Lung microvascular endothelial cell (primary cell): ENCODE results near the gene PRKN. TPM values are rescaled to one million over a fixed set of nuclear protein-coding genes. Genes with fewer than 3 reads are reported as not detected.
"Not testable (repeated sequence)": the region's sequence is repeated elsewhere in the genome, so short reads cannot be mapped to it uniquely, and the experiment has no call there.

Experiments used
- DNase-seq, 2 donors: peaks; one replicate each; pipeline versions ENCODE4 v3.0.0 to v3.0.0-alpha.2; 2010; ENCODE audit warnings: low read depth in 2 of 2
- total RNA-seq: library from RNA; depleted of rRNA; stranded (reverse); fragments of >200 nt; gene quantifications from 2 replicates; pipeline ENCODE4 v1.2.1, GENCODE V29; 2014

The PRKN gene
- total RNA-seq, 1 donor from 2014 or later = 0.40 TPM

- DNase-seq = no peak
Observed at GRCh38 chr6:161853657-161854056, 873.9 kb downstream of the PRKN start.

- not testable (repeated sequence) for DNase-seq
Observed at GRCh38 chr6:161851486-161851885, 876.1 kb downstream of the PRKN start.

- no peak for DNase-seq
Observed at GRCh38 chr6:161850562-161850961, 877.0 kb downstream of the PRKN start.

- no peak for DNase-seq
Observed at GRCh38 chr6:161847628-161848027, 879.9 kb downstream of the PRKN start.

- no peak for DNase-seq
Observed at GRCh38 chr6:161844804-161845203, 882.8 kb downstream of the PRKN start.

GRCh38 chr6:161843066-161843465 is 884.5 kb downstream of the PRKN start:
- no peak for DNase-seq

GRCh38 chr6:161840380-161840779 is 887.2 kb downstream of the PRKN start:
- no peak for DNase-seq

- DNase-seq = no peak
Observed at GRCh38 chr6:161838306-161839035, 889.1 kb downstream of the PRKN start.

GRCh38 chr6:161837854-161838253 is 889.7 kb downstream of the PRKN start:
- no peak for DNase-seq

GRCh38 chr6:161837449-161837735 is 890.2 kb downstream of the PRKN start:
- DNase-seq = no peak

- DNase-seq = no peak
Observed at GRCh38 chr6:161836643-161837448, 890.7 kb downstream of the PRKN start.

- no peak for DNase-seq
Observed at GRCh38 chr6:161835500-161836215, 891.9 kb downstream of the PRKN start.

- no peak for DNase-seq
Observed at GRCh38 chr6:161834426-161834825, 893.1 kb downstream of the PRKN start.

- no peak for DNase-seq
Observed at GRCh38 chr6:161833099-161833860, 894.3 kb downstream of the PRKN start.

GRCh38 chr6:161832622-161833021 is 894.9 kb downstream of the PRKN start:
- no peak for DNase-seq

GRCh38 chr6:161830866-161831616 is 896.5 kb downstream of the PRKN start:
- DNase-seq = no peak

- no peak for DNase-seq
Observed at GRCh38 chr6:161829291-161829729, 898.3 kb downstream of the PRKN start.

GRCh38 chr6:161828355-161828754 is 899.2 kb downstream of the PRKN start:
- no peak for DNase-seq

GRCh38 chr6:161826512-161826911 is 901.1 kb downstream of the PRKN start:
- DNase-seq = no peak

- not testable (repeated sequence) for DNase-seq
Observed at GRCh38 chr6:161822204-161822603, 905.4 kb downstream of the PRKN start.

- no peak for DNase-seq
Observed at GRCh38 chr6:161817881-161818280, 909.7 kb downstream of the PRKN start.
